A673 (cell line): ENCODE measurements around the gene ELOB.

Source experiments
- CTCF ChIP-seq: fragments of 300-800, 200-600 bp; sonication (generic); conservative IDR thresholded peaks from 2 replicates; pipeline ENCODE4 v1.5.1; 2017; ENCODE audit warnings: low read depth, mild to moderate bottlenecking, antibody characterized with exemption, low read length, moderate library complexity, mixed read lengths
- EZH2 ChIP-seq: fragments of 200-600 bp; sonication (generic); IDR thresholded peaks from 2 replicates; pipeline ENCODE4 v1.6.1; 2017; ENCODE audit warnings: borderline replicate concordance, low read depth, mild to moderate bottlenecking, mixed read lengths, antibody characterized with exemption, low read length; ENCODE audit not compliant: poor library complexity, severe bottlenecking

GRCh38 chr16:2724816-2725348, 52.2 kb downstream of the ELOB start:
- TF ChIP-seq CTCF (no peak), EZH2 (no peak)
